Measurements from ENCODE around the gene ADK. TPM values are rescaled to one million over a fixed set of nuclear protein-coding genes. Genes with fewer than 3 reads are reported as not detected.
A peak's percentile ranks its signal among the peaks of the same experiment; 100 is the strongest.

The ADK gene
- polyA plus RNA-seq, 1 experiment, result 19.4 TPM

- DNase-seq (ENCODE audit: low read depth), result peak; percentile 32
- POLR2A ChIA-PET, result no interaction called here
- Histone ChIP-seq H3K27me3 (ENCODE audit: control insufficient read depth, insufficient read depth, low read length) (no peaks in the 10 kb centered on the region), H3K4me3 (ENCODE audit: low read depth, low read length) (no peak overlapping the region), H3K36me3 (ENCODE audit: control insufficient read depth, insufficient read depth, low read length) (no peaks in the 10 kb centered on the region)
- CTCF ChIA-PET, result no interaction called here
- no peak for TF ChIP-seq CTCF (IDR thresholded peaks at IDR 0.05; ENCODE audit: insufficient read depth, low read depth, low read length)
Measured at GRCh38 chr10:74500816-74501215, 349.8 kb downstream of the ADK start.

GRCh38 chr10:74502963-74503608 is 352.1 kb downstream of the ADK start:
- Histone ChIP-seq H3K27me3 (ENCODE audit: control insufficient read depth, insufficient read depth, low read length) (no peaks in the 10 kb centered on the region), H3K4me3 (ENCODE audit: low read depth, low read length) (no peak overlapping the region), H3K36me3 (ENCODE audit: control insufficient read depth, insufficient read depth, low read length) (no peaks in the 10 kb centered on the region)
- POLR2A ChIA-PET, result no interaction called here
- TF ChIP-seq CTCF (IDR thresholded peaks at IDR 0.05; ENCODE audit: insufficient read depth, low read depth, low read length), result no peak
- CTCF ChIA-PET, result no interaction called here
- peak; percentile 26 for DNase-seq (ENCODE audit: low read depth)

- no peaks in the 10 kb centered on the region for H3K36me3 ChIP-seq (ENCODE audit: control insufficient read depth, insufficient read depth, low read length)
- ChIA-PET CTCF (no interaction called here), POLR2A (no interaction called here)
- no peak overlapping the region for H3K4me3 ChIP-seq (ENCODE audit: low read depth, low read length)
- no peak for TF ChIP-seq CTCF (IDR thresholded peaks at IDR 0.05; ENCODE audit: insufficient read depth, low read depth, low read length)
- DNase-seq (ENCODE audit: low read depth), result no peak
- H3K27me3 ChIP-seq (ENCODE audit: control insufficient read depth, insufficient read depth, low read length), result no peaks in the 10 kb centered on the region
Measured at GRCh38 chr10:74507951-74508350, 356.9 kb downstream of the ADK start.

- ChIA-PET CTCF (interaction anchor here (0.7 kb wide), 1 partner anchor 728 kb away, joined by 3 read pairs; no protein-coding TSS in a partner anchor), POLR2A (no interaction called here)
- no peaks in the 10 kb centered on the region for H3K27me3 ChIP-seq (ENCODE audit: control insufficient read depth, insufficient read depth, low read length)
- no peak for DNase-seq (ENCODE audit: low read depth)
- no peak overlapping the region for H3K4me3 ChIP-seq (ENCODE audit: low read depth, low read length)
- no peaks in the 10 kb centered on the region for H3K36me3 ChIP-seq (ENCODE audit: control insufficient read depth, insufficient read depth, low read length)
- TF ChIP-seq CTCF (IDR thresholded peaks at IDR 0.05; ENCODE audit: insufficient read depth, low read depth, low read length), result no peak
Measured at GRCh38 chr10:74510594-74510993, 359.6 kb downstream of the ADK start.

- POLR2A ChIA-PET, result no interaction called here
- no peaks in the 10 kb centered on the region for H3K27me3 ChIP-seq (ENCODE audit: control insufficient read depth, insufficient read depth, low read length)
- no peak for TF ChIP-seq CTCF (IDR thresholded peaks at IDR 0.05; ENCODE audit: insufficient read depth, low read depth, low read length)
- CTCF ChIA-PET, result no interaction called here
- H3K4me3 ChIP-seq (ENCODE audit: low read depth, low read length), result no peak overlapping the region
- H3K36me3 ChIP-seq (ENCODE audit: control insufficient read depth, insufficient read depth, low read length), result no peaks in the 10 kb centered on the region
- no peak for DNase-seq (ENCODE audit: low read depth)
Measured at GRCh38 chr10:74511051-74511450, 360.0 kb downstream of the ADK start.

All from BJ (cell line).